Measurements from ENCODE around the gene TSR1.

DNA sequence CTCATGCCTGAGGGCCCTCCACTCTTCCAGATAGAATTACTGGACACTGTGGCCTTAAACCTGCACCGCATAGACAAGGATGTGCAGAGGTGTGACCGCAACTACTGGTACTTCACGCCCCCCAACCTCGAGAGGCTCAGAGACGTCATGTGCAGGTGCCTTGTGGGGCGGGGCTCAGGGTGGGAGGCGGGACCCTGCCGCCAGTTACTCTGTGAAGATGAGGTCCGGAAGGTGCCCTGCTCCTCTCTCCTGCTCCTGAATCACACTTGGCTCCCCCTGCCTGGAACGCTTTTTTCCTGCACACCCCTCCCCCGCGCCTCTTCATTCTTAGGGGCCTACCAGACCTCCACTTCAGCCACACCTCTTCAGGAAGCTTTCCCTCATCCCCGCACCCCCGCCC is 39.9 kb upstream of the TSR1 start:
- no peak for TF ChIP-seq POLR2A (IDR thresholded peaks at IDR 0.05; ENCODE audit: extremely low read depth, insufficient read length)
- TF ChIP-seq, protein P1, sequence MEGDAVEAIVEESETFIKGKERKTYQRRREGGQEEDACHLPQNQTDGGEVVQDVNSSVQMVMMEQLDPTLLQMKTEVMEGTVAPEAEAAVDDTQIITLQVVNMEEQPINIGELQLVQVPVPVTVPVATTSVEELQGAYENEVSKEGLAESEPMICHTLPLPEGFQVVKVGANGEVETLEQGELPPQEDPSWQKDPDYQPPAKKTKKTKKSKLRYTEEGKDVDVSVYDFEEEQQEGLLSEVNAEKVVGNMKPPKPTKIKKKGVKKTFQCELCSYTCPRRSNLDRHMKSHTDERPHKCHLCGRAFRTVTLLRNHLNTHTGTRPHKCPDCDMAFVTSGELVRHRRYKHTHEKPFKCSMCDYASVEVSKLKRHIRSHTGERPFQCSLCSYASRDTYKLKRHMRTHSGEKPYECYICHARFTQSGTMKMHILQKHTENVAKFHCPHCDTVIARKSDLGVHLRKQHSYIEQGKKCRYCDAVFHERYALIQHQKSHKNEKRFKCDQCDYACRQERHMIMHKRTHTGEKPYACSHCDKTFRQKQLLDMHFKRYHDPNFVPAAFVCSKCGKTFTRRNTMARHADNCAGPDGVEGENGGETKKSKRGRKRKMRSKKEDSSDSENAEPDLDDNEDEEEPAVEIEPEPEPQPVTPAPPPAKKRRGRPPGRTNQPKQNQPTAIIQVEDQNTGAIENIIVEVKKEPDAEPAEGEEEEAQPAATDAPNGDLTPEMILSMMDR (IDR thresholded peaks at IDR 0.05; ENCODE audit: low read depth, low read length): no peak

All from NB4 (cell line).